RWPE2 (cell line): ENCODE measurements around the gene MXRA7.
"Not testable (repeated sequence)": the region's sequence is repeated elsewhere in the genome, so short reads cannot be mapped to it uniquely, and the experiment has no call there.

Source experiments
- ATAC-seq: fragments of 200-7000 bp; cut with Tn5 transposase; 3 replicates; pipeline ENCODE4 v1.9.1; 2021; ENCODE audit warnings: low read depth
- DNase-seq: peaks from one replicate; pipeline ENCODE4 v3.0.0-alpha.2; 2020; ENCODE audit warnings: low spot score
- H3K27ac ChIP-seq: fragments of 450-650 bp; 2 replicates; pipeline ENCODE4 v1.5.1; 2017; ENCODE audit warnings: mild to moderate bottlenecking; ENCODE audit not compliant: poor library complexity, severe bottlenecking
- H3K27me3 ChIP-seq: fragments of 250-450 bp; sonication (Bioruptor Pico); 2 replicates; pipeline ENCODE4 v1.5.1; 2021; ENCODE audit warnings: mild to moderate bottlenecking, moderate library complexity; ENCODE audit not compliant: insufficient read depth, poor library complexity, severe bottlenecking
- H3K36me3 ChIP-seq: fragments of 250-450 bp; sonication (Bioruptor Pico); 2 replicates; pipeline ENCODE4 v1.5.1; 2020; ENCODE audit warnings: low read depth, mild to moderate bottlenecking, moderate library complexity
- H3K4me1 ChIP-seq: fragments of 250-450 bp; sonication (Bioruptor Pico); 2 replicates; pipeline ENCODE4 v1.5.1; 2021; ENCODE audit warnings: mild to moderate bottlenecking, moderate library complexity; ENCODE audit not compliant: insufficient read depth, poor library complexity, severe bottlenecking
- H3K4me3 ChIP-seq: fragments of 250-450 bp; sonication (Bioruptor Pico); 2 replicates; pipeline ENCODE4 v1.5.1; 2021; ENCODE audit warnings: mild to moderate bottlenecking, moderate library complexity; ENCODE audit not compliant: severe bottlenecking
- H3K9me3 ChIP-seq: fragments of 250-450 bp; sonication (Bioruptor Pico); 2 replicates; pipeline ENCODE4 v1.5.1; 2021; ENCODE audit warnings: mild to moderate bottlenecking, moderate library complexity; ENCODE audit not compliant: severe bottlenecking
- TF ChIP-seq, protein P1 (sequence below): fragments of 450-650 bp; IDR thresholded peaks from one replicate; pipeline ENCODE4 v1.5.1; 2017; ENCODE audit warnings: mild to moderate bottlenecking, moderate library complexity; ENCODE audit not compliant: poor library complexity, severe bottlenecking

Gene MXRA7

DNA sequence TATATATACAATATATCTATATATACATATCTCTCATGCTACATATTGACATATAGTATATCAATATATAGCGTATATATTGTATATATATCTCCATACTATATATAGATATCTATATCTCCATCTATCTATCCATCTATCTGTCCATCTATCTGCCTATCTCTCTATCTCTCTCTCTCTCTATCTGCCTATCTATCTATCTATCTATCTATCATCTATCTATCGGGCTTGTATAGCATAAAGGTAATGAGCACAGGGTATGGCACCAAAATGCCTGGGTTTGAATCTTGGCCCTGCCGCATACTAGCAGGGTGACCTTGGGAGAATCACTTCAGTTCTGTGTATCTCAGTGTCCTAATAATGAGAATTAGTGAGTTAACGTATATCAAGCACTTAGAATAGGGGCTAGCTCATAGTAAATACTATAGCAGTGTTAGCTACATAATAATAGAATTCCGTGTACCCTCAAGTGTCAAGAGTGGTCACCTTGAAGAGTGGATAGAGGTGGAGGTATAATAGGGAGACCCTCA, 68.7 kb downstream of the MXRA7 start:
- H3K9me3 ChIP-seq, result no peaks in the 10 kb centered on the region
- ATAC-seq, result no peak
- H3K4me1 ChIP-seq, result peaks cover 25% of the 10 kb centered on the region
- no peak overlapping the region for H3K27ac ChIP-seq
- H3K27me3 ChIP-seq, result no peaks in the 10 kb centered on the region
- no peak overlapping the region for H3K4me3 ChIP-seq
- TF ChIP-seq, protein P1, sequence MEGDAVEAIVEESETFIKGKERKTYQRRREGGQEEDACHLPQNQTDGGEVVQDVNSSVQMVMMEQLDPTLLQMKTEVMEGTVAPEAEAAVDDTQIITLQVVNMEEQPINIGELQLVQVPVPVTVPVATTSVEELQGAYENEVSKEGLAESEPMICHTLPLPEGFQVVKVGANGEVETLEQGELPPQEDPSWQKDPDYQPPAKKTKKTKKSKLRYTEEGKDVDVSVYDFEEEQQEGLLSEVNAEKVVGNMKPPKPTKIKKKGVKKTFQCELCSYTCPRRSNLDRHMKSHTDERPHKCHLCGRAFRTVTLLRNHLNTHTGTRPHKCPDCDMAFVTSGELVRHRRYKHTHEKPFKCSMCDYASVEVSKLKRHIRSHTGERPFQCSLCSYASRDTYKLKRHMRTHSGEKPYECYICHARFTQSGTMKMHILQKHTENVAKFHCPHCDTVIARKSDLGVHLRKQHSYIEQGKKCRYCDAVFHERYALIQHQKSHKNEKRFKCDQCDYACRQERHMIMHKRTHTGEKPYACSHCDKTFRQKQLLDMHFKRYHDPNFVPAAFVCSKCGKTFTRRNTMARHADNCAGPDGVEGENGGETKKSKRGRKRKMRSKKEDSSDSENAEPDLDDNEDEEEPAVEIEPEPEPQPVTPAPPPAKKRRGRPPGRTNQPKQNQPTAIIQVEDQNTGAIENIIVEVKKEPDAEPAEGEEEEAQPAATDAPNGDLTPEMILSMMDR, result no peak
- no peak for DNase-seq
- H3K36me3 ChIP-seq, result no peaks in the 10 kb centered on the region

DNA sequence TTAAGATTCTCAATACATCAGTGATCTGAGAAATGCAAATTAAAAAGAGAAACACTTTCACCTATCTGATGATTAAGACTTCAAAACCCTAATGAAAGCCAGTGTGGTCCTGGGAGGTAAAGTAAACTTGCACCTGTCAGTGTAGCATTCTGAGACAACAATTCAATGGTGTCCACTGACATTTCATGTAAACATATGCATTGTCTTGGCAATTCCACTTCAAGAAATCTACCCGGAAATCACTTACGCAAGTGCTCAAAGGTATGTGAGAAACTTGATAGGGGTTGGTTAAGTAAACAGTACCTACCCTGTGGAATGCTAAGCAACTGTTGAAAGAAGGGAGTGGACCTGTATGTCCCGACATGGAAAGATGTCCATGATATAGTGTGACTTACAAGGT, 69.3 kb downstream of the MXRA7 start:
- peaks cover 25% of the 10 kb centered on the region for H3K4me1 ChIP-seq
- TF ChIP-seq, protein P1, result no peak
- no peaks in the 10 kb centered on the region for H3K36me3 ChIP-seq
- no peak overlapping the region for H3K27ac ChIP-seq
- H3K4me3 ChIP-seq, result no peak overlapping the region
- DNase-seq, result no peak
- H3K27me3 ChIP-seq, result no peaks in the 10 kb centered on the region
- no peaks in the 10 kb centered on the region for H3K9me3 ChIP-seq
- peak; percentile 93 for ATAC-seq

DNA sequence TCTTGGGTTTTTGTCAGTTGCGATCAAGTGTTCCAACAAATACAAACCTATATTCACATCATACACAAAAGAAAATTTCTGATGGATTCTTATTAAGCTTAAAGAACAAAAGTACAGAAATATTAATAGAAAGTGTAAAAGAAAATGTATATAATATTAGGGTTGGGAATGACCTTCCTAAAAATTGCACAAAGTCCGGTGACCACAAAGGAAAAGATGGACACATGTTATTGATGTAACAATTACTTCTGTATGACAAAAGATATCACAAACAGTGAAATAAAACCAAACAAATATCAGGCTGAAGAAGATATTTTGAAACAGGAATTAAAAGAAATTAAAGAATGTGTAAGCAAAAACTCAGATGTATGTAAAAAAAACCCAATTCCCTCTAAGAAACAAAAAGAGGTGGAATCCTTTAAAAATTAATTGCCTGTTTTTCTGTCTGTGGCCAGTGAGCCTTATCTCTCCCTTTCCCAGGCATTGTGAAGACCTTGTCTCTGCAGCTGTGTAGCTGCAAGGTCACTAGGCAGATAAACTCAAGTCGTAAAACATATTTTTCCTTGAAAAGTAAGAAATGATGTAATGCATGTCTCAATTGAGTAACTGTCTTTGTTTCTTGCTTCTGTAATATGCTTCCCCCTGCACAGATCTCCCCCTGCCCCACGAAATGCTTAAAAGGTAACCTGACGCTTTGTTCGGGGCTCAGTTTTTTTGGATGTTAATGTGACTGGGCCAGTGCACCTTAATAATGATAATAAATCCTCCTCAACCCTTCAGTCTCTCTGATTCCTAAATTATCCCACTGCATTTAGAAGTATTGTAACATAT, 70.0 kb downstream of the MXRA7 start:
- Histone ChIP-seq H3K4me3 (no peak overlapping the region), H3K4me1 (peaks cover 25% of the 10 kb centered on the region), H3K9me3 (no peaks in the 10 kb centered on the region), H3K36me3 (no peaks in the 10 kb centered on the region), H3K27ac (no peak overlapping the region), H3K27me3 (no peaks in the 10 kb centered on the region)
- TF ChIP-seq, protein P1, result no peak
- ATAC-seq (no peak), DNase-seq (no peak)

DNA sequence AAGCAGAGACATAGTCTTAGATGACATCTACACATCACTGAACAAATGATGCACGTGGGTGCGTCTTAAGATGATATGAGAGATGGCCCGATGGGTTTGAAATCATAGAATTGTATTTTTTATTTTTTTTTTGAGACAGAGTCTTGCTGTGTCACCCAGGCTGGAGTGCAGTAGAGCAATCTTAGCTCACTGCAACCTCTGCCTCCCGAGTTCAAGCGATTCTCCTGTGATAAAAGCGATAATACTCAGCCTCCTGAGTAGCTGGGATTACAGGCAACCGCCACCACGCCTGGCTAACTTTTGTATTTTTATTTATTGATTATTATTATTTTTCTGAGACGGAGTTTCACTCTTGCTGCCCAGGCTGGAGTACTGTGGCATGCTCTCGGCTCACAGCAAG, 72.5 kb downstream of the MXRA7 start:
- ATAC-seq (no peak), DNase-seq (no peak)
- Histone ChIP-seq H3K27me3 (no peaks in the 10 kb centered on the region), H3K4me3 (no peak overlapping the region), H3K36me3 (no peaks in the 10 kb centered on the region), H3K27ac (no peak overlapping the region), H3K4me1 (peaks cover 17% of the 10 kb centered on the region), H3K9me3 (no peaks in the 10 kb centered on the region)
- TF ChIP-seq, protein P1, result no peak

DNA sequence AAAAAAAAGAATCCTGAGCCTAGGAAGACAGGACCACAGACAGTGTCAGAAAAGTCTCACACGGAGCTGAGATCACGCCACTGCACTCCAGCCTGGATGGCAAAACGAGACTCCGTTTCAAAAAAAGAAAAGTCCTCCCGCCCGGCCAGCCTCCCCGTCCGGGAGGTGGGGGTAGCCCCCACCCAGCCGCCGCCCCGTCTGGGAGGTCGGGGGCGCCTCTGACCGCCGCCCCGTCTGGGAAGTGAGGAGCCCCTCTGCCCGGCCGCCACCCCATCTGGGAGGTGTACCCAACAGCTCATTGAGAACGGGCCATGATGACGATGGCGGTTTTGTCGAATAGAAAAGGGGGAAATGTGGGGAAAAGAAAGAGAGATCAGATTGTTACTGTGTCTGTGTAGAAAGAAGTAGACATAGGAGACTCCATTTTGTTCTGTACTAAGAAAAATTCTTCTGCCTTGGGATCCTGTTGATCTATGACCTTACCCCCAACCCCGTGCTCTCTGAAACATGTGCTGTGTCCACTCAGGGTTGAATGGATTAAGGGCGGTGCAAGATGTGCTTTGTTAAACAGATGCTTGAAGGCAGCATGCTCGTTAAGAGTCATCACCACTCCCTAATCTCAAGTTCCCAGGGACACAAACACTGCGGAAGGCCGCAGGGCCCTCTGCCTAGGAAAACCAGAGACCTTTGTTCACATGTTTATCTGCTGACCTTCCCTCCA, 74.1 kb downstream of the MXRA7 start:
- H3K4me1 ChIP-seq, result peaks cover 17% of the 10 kb centered on the region
- not testable (repeated sequence) for DNase-seq, H3K27me3 ChIP-seq, H3K27ac ChIP-seq, H3K4me3 ChIP-seq, ATAC-seq, H3K36me3 ChIP-seq, H3K9me3 ChIP-seq
